DOHH2 (cell line): ENCODE data around the gene SYT1.

Experiments used
- H3F3A ChIP-seq: fragments of 200-600 bp; sonication (generic), shearing (Covaris generic); 2 replicates; pipeline ENCODE4 v1.6.0; 2016; ENCODE audit warnings: antibody characterized with exemption, mild to moderate bottlenecking; ENCODE audit not compliant: control insufficient read depth, insufficient read depth
- H3K27ac ChIP-seq: fragments of 200-600 bp; sonication (generic); 2 replicates; pipeline ENCODE4 v1.5.1; 2014; ENCODE audit warnings: low read depth, mild to moderate bottlenecking, low read length, moderate library complexity
- H3K27me3 ChIP-seq: fragments of 200-600 bp; sonication (generic); 2 replicates; pipeline ENCODE4 v1.6.1; 2014; ENCODE audit warnings: mild to moderate bottlenecking, low read length, mixed read lengths; ENCODE audit not compliant: control insufficient read depth
- H3K36me3 ChIP-seq: fragments of 200-600 bp; sonication (generic); 2 replicates; pipeline ENCODE4 v1.6.1; 2014; ENCODE audit warnings: mild to moderate bottlenecking, low read length, moderate library complexity, mixed read lengths; ENCODE audit not compliant: control insufficient read depth
- H3K4me1 ChIP-seq: fragments of 200-600 bp; sonication (generic); 2 replicates; pipeline ENCODE4 v1.6.1; 2014; ENCODE audit warnings: mild to moderate bottlenecking, low read length, mixed read lengths; ENCODE audit not compliant: control insufficient read depth
- H3K4me2 ChIP-seq: fragments of 200-600 bp; sonication (generic); 2 replicates; pipeline ENCODE4 v1.6.0; 2014; ENCODE audit warnings: mild to moderate bottlenecking, low read length, moderate library complexity
- H3K4me3 ChIP-seq: fragments of 200-600 bp; sonication (generic); 2 replicates; pipeline ENCODE4 v1.5.1; 2014; ENCODE audit warnings: mild to moderate bottlenecking, low read length, mixed read lengths
- H3K79me2 ChIP-seq: fragments of 200-600 bp; sonication (generic); 2 replicates; pipeline ENCODE4 v1.6.1; 2014; ENCODE audit warnings: mild to moderate bottlenecking, low read length, mixed read lengths; ENCODE audit not compliant: control insufficient read depth
- H3K9me2 ChIP-seq: fragments of 200-600 bp; sonication (generic); replicated peaks from 2 replicates; pipeline ENCODE4 v1.6.1; 2014; ENCODE audit warnings: mild to moderate bottlenecking, low read length, mixed read lengths; ENCODE audit not compliant: control insufficient read depth
- H3K9me3 ChIP-seq: fragments of 200-600 bp; sonication (generic); 2 replicates; pipeline ENCODE4 v1.6.1; 2014; ENCODE audit warnings: antibody characterized with exemption, low read length, mixed read lengths; ENCODE audit not compliant: control insufficient read depth, insufficient read depth
- H4K20me1 ChIP-seq: fragments of 200-600 bp; sonication (generic); 2 replicates; pipeline ENCODE4 v1.6.0; 2014; ENCODE audit warnings: low read depth, mild to moderate bottlenecking, antibody characterized with exemption, low read length, moderate library complexity; ENCODE audit not compliant: control insufficient read depth, insufficient read depth
- EZH2phosphoT487 ChIP-seq: fragments of 200-600 bp; sonication (generic); IDR thresholded peaks from 2 replicates; pipeline ENCODE4 v1.6.1; 2017; ENCODE audit warnings: borderline replicate concordance, mild to moderate bottlenecking, antibody characterized with exemption, low read length, moderate library complexity, mixed read lengths
- TF ChIP-seq, protein P1 (sequence below): fragments of 200-600 bp; sonication (generic); IDR thresholded peaks from one replicate; pipeline ENCODE4 v1.5.1; 2014; ENCODE audit warnings: antibody characterized with exemption, mild to moderate bottlenecking, low read depth, low read length; ENCODE audit not compliant: poor library complexity, severe bottlenecking

The SYT1 gene

DNA sequence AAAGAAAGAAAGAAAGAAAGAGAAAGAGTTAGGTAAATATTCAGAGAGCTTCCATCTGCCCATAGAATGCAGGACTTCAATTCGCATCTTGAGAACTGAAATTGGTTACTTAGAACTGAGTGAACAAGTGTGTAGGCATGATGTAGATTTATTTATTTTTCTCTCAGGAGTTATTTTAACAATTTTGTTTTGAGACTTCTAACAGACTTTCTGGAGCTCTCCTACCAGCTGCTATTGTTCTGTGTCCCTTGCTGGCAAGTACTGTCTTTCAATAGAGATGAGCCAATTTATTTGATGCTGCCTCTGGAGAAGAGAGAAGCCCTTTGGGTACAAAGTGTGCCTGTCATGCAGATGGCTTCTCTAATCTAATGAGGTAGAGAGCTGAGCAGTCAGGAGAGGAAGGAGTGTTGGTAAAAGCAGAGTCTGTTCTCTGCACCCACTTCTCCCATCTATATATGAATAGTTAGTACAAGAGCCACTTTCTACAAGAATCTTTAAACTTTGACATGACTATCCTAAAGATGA, 67.0 kb downstream of the SYT1 start:
- no peaks in the 10 kb centered on the region for H3K79me2 ChIP-seq
- H3K36me3 ChIP-seq: no peaks in the 10 kb centered on the region
- H3K4me1 ChIP-seq: no peaks in the 10 kb centered on the region
- no peak overlapping the region for H3K4me3 ChIP-seq
- no peaks in the 10 kb centered on the region for H3K9me2 ChIP-seq
- TF ChIP-seq, protein P1, sequence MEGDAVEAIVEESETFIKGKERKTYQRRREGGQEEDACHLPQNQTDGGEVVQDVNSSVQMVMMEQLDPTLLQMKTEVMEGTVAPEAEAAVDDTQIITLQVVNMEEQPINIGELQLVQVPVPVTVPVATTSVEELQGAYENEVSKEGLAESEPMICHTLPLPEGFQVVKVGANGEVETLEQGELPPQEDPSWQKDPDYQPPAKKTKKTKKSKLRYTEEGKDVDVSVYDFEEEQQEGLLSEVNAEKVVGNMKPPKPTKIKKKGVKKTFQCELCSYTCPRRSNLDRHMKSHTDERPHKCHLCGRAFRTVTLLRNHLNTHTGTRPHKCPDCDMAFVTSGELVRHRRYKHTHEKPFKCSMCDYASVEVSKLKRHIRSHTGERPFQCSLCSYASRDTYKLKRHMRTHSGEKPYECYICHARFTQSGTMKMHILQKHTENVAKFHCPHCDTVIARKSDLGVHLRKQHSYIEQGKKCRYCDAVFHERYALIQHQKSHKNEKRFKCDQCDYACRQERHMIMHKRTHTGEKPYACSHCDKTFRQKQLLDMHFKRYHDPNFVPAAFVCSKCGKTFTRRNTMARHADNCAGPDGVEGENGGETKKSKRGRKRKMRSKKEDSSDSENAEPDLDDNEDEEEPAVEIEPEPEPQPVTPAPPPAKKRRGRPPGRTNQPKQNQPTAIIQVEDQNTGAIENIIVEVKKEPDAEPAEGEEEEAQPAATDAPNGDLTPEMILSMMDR: no peak
- no peak for TF ChIP-seq EZH2phosphoT487
- no peak overlapping the region for H3K27ac ChIP-seq
- no peaks in the 10 kb centered on the region for H3K27me3 ChIP-seq
- no peaks in the 10 kb centered on the region for H3F3A ChIP-seq
- no peak overlapping the region for H3K4me2 ChIP-seq
- H4K20me1 ChIP-seq: no peaks in the 10 kb centered on the region
- H3K9me3 ChIP-seq: no peaks in the 10 kb centered on the region

DNA sequence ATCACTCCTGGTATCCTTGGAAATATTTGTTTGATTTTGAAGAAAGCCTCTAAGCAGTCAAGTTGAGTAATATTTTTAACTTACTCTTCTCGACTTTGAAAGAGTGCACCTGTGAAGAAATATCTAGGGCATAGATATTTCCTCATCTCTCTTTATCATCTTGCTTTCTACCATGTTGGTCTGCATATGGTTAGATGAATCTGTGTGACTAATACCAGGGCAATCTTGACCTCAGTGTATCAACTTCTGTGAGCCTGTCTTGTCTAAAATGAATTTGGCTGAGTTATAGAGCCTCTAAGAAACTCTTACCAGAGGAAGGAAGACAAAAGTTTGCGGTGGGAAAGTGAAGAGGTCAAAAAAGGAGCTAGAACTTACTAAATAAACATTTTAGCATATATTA, 68.4 kb downstream of the SYT1 start:
- Histone ChIP-seq H3K27ac (no peak overlapping the region), H3K4me1 (no peaks in the 10 kb centered on the region), H3K79me2 (no peaks in the 10 kb centered on the region), H3K27me3 (no peaks in the 10 kb centered on the region), H4K20me1 (no peaks in the 10 kb centered on the region), H3K9me3 (no peaks in the 10 kb centered on the region), H3K9me2 (no peaks in the 10 kb centered on the region), H3K36me3 (no peaks in the 10 kb centered on the region), H3F3A (no peaks in the 10 kb centered on the region), H3K4me3 (no peak overlapping the region), H3K4me2 (no peak overlapping the region)
- TF ChIP-seq, protein P1: no peak
- TF ChIP-seq EZH2phosphoT487: no peak

DNA sequence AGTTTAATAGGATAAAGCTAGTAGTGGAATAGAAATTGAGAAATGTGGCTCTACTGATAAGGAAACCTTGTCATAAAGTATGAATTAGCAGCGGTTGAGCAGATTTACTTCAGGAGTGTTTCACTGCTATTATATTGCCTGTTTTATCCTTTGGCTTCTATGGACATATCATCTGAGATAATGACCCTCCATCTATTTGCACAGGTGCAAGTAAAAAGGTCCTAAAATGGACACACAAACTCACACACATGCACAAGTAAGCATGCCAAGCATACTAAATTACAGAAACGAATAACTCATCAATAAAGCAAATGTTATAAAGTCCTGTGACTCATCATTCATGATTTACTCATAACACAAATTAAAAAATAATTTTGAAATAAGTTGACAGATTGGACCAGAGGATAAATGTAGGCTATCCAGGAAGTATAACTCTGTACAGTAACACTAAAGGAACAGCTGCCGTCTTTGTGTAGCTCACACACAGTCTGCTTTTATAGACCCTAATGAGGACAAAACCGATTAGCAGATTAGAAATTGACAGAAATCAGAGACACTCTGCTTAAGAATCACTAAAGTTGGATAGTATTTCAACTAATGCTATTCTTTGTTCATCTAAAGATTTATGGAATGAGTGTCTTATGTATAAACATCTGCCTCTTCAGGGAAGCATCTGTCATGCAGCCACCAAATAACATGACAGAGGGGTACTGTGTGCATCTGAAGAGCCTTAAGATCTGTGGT, 73.9 kb downstream of the SYT1 start:
- Histone ChIP-seq H3K9me3 (no peaks in the 10 kb centered on the region), H3K27ac (no peak overlapping the region), H3K36me3 (no peaks in the 10 kb centered on the region), H3K4me3 (no peak overlapping the region), H3K4me2 (no peak overlapping the region), H3K4me1 (no peaks in the 10 kb centered on the region), H3K79me2 (no peaks in the 10 kb centered on the region), H3K27me3 (no peaks in the 10 kb centered on the region), H3K9me2 (no peaks in the 10 kb centered on the region), H4K20me1 (no peaks in the 10 kb centered on the region), H3F3A (no peaks in the 10 kb centered on the region)
- TF ChIP-seq, protein P1: no peak
- TF ChIP-seq EZH2phosphoT487: no peak
